Uterus (tissue), 2 donors: Measurements from ENCODE around the gene NAP1L5.

Experiments
- CTCF ChIP-seq, 4 experiments: fragments of 200-600 bp in 2 of 4; fragments of 450-650 bp in 2 of 4; sonication (generic) in 2 of 4; IDR thresholded peaks; one replicate each; pipeline ENCODE4 v1.5.1; 2016 to 2019; ENCODE audit warnings: antibody characterized with exemption in 4 of 4, mild to moderate bottlenecking in 2 of 4, moderate library complexity in 1 of 4
- POLR2A ChIP-seq, 2 donors: fragments of 450-650 bp; IDR thresholded peaks; one replicate each; pipeline ENCODE4 v1.6.1; 2016; ENCODE audit warnings: antibody characterized with exemption in 2 of 2, mild to moderate bottlenecking in 1 of 2, moderate library complexity in 1 of 2

- TF ChIP-seq CTCF (IDR thresholded peaks at IDR 0.05) (no peak), POLR2A (IDR thresholded peaks at IDR 0.05) (no peak)
Measured at GRCh38 chr4:88661739-88662138, 35.9 kb downstream of the NAP1L5 start.
